BLaER1 treated with 17β-estradiol and CSF1 and Interleukin-3, amounts not matched to agents 10 nM and 100 nM (cell line): ENCODE results near the gene CFAP410.

ENCODE experiments used
- H3K27ac ChIP-seq, 11 experiments: shearing (Covaris generic); formaldehyde crosslinking; 2 replicates each; pipeline ENCODE4 v1.8.1; 2022
- H3K27me3 ChIP-seq, 11 experiments: shearing (Covaris generic); formaldehyde crosslinking; 2 replicates each; pipeline ENCODE4 v1.8.1; 2022
- H3K36me3 ChIP-seq, 11 experiments: shearing (Covaris generic); formaldehyde crosslinking; 2 replicates each; pipeline ENCODE4 v1.8.1; 2022
- H3K4me1 ChIP-seq, 10 experiments: shearing (Covaris generic); formaldehyde crosslinking; 2 replicates each; pipeline ENCODE4 v1.8.1; 2022
- H3K4me2 ChIP-seq, 11 experiments: shearing (Covaris generic); formaldehyde crosslinking; 2 replicates each; pipeline ENCODE4 v1.8.1; 2022
- H3K4me3 ChIP-seq, 10 experiments: shearing (Covaris generic); formaldehyde crosslinking; 2 replicates each; pipeline ENCODE4 v1.8.1; 2022
- H3K9ac ChIP-seq, 11 experiments: shearing (Covaris generic); formaldehyde crosslinking; 2 replicates each; pipeline ENCODE4 v1.8.1; 2022
- H3K9me3 ChIP-seq, 11 experiments: shearing (Covaris generic); formaldehyde crosslinking; replicated peaks in 1 of 11; 2 replicates each; pipeline ENCODE4 v1.8.1; 2022
- H4K20me1 ChIP-seq, 11 experiments: shearing (Covaris generic); formaldehyde crosslinking; 2 replicates each; pipeline ENCODE4 v1.8.1; 2022
- Cebpa-rat ChIP-seq, 11 experiments: shearing (Covaris generic); IDR thresholded peaks; 2 replicates each; pipeline ENCODE4 v1.8.1; 2022

Gene CFAP410

GRCh38 chr21:44338971-44339910 is at the start of gene CFAP410:
Gene CFAP410, minus strand, starts transcription at chr21:44339390. Its CDS starts 196 bp downstream, at chr21:44339194.
- H3K4me2 ChIP-seq, result peak within 1 kb of the TSS; percentile 90 to 99 (median 95)
- no peak for TF ChIP-seq Cebpa-rat (IDR thresholded peaks at IDR 0.05)
- peak within 1 kb of the TSS; percentile 66 to 93 (median 76) for H3K4me3 ChIP-seq
- peaks cover 28 to 76% (median 68%) of the 10 kb centered on the region in 10 experiments for H3K4me1 ChIP-seq
- H4K20me1 ChIP-seq, result peaks cover 0 to 18% (median 0%) of the 10 kb centered on the region in 11 experiments; a peak in 9 of 22 replicates
- peaks cover 0 to 22% (median 8%) of the 10 kb centered on the region in 11 experiments; a peak in 11 of 22 replicates for H3K36me3 ChIP-seq
- H3K27me3 ChIP-seq, result peaks cover 0 to 1% (median 0%) of the 10 kb centered on the region in 11 experiments; a peak in 1 of 22 replicates
- H3K9me3 ChIP-seq, result no peaks in the 10 kb centered on the region
- peak within 1 kb of the TSS; percentile 86 to 96 (median 90) for H3K9ac ChIP-seq
- peak within 1 kb of the TSS; percentile 86 to 98 (median 93) for H3K27ac ChIP-seq

- Histone ChIP-seq H3K9ac (no peak overlapping the region), H3K4me1 (peaks cover 0 to 1% (median 0%) of the 10 kb centered on the region in 10 experiments; a peak in 1 of 20 replicates), H3K4me3 (peak overlapping the region in 3 of 10 experiments; percentile 3 to 33 (median 30); a peak in 1 of 20 replicates), H3K36me3 (peaks cover 88 to 100% (median 98%) of the 10 kb centered on the region in 11 experiments), H4K20me1 (peaks cover 0 to 26% (median 12%) of the 10 kb centered on the region in 11 experiments; a peak in 15 of 22 replicates), H3K9me3 (peaks cover 50 to 70% (median 65%) of the 10 kb centered on the region in 11 experiments), H3K27me3 (no peaks in the 10 kb centered on the region), H3K27ac (no peak overlapping the region), H3K4me2 (no peak overlapping the region)
- no peak for TF ChIP-seq Cebpa-rat (IDR thresholded peaks at IDR 0.05)
Measured at GRCh38 chr21:44384968-44385367, 45.8 kb upstream of the CFAP410 start.

GRCh38 chr21:44383216-44383615 is 44.0 kb upstream of the CFAP410 start:
- no peak for TF ChIP-seq Cebpa-rat (IDR thresholded peaks at IDR 0.05)
- H3K4me1 ChIP-seq, result peaks cover 0 to 4% (median 0%) of the 10 kb centered on the region in 10 experiments; a peak in 4 of 20 replicates

GRCh38 chr21:44382536-44382935 is 43.3 kb upstream of the CFAP410 start:
- peaks cover 94 to 100% (median 98%) of the 10 kb centered on the region in 11 experiments for H3K36me3 ChIP-seq

More at GRCh38 chr21:44383216-44383615, 44.0 kb upstream of the CFAP410 start:
- H3K4me2 ChIP-seq, result no peak overlapping the region
- H3K9ac ChIP-seq, result no peak overlapping the region
- peaks cover 0 to 40% (median 26%) of the 10 kb centered on the region in 11 experiments; a peak in 16 of 22 replicates for H4K20me1 ChIP-seq
- no peak overlapping the region for H3K27ac ChIP-seq
- peak overlapping the region in 1 of 10 experiments; percentile 1; a peak in 1 of 20 replicates for H3K4me3 ChIP-seq
- peaks cover 50 to 87% (median 72%) of the 10 kb centered on the region in 11 experiments for H3K9me3 ChIP-seq
- H3K36me3 ChIP-seq, result peaks cover 92 to 100% (median 98%) of the 10 kb centered on the region in 11 experiments
- H3K27me3 ChIP-seq, result no peaks in the 10 kb centered on the region

GRCh38 chr21:44381874-44382273 is 42.7 kb upstream of the CFAP410 start:
- peaks cover 47 to 89% (median 70%) of the 10 kb centered on the region in 11 experiments for H3K9me3 ChIP-seq
- TF ChIP-seq Cebpa-rat (IDR thresholded peaks at IDR 0.05), result no peak

More at GRCh38 chr21:44382536-44382935, 43.3 kb upstream of the CFAP410 start:
- Histone ChIP-seq H3K9ac (no peak overlapping the region), H3K4me3 (0 out of 20 replicates have a peak overlapping the region, but pooled peaks of 1 of the 10 experiments have one; percentile 1), H3K27me3 (no peaks in the 10 kb centered on the region), H3K4me2 (no peak overlapping the region), H3K4me1 (peaks cover 0 to 11% (median 6%) of the 10 kb centered on the region in 10 experiments; a peak in 17 of 20 replicates), H3K27ac (no peak overlapping the region), H4K20me1 (peaks cover 0 to 47% (median 33%) of the 10 kb centered on the region in 11 experiments; a peak in 15 of 22 replicates), H3K9me3 (peaks cover 50 to 91% (median 72%) of the 10 kb centered on the region in 11 experiments)
- no peak for TF ChIP-seq Cebpa-rat (IDR thresholded peaks at IDR 0.05)

GRCh38 chr21:44380876-44381275 is 41.7 kb upstream of the CFAP410 start:
- TF ChIP-seq Cebpa-rat (IDR thresholded peaks at IDR 0.05), result no peak
- Histone ChIP-seq H3K36me3 (peaks cover 88 to 100% (median 99%) of the 10 kb centered on the region in 11 experiments), H3K27me3 (no peaks in the 10 kb centered on the region), H3K4me2 (no peak overlapping the region), H3K4me1 (peaks cover 16 to 27% (median 23%) of the 10 kb centered on the region in 10 experiments), H3K27ac (no peak overlapping the region), H3K9ac (no peak overlapping the region), H3K9me3 (peaks cover 37 to 79% (median 62%) of the 10 kb centered on the region in 11 experiments), H4K20me1 (peaks cover 0 to 58% (median 39%) of the 10 kb centered on the region in 11 experiments; a peak in 15 of 22 replicates), H3K4me3 (peak overlapping the region in 1 of 10 experiments; percentile 32; a peak in 1 of 20 replicates)

More at GRCh38 chr21:44381874-44382273, 42.7 kb upstream of the CFAP410 start:
- no peaks in the 10 kb centered on the region for H3K27me3 ChIP-seq
- H3K9ac ChIP-seq, result no peak overlapping the region
- peaks cover 6 to 18% (median 13%) of the 10 kb centered on the region in 10 experiments for H3K4me1 ChIP-seq
- peaks cover 92 to 100% (median 99%) of the 10 kb centered on the region in 11 experiments for H3K36me3 ChIP-seq
- H3K4me3 ChIP-seq, result no peak overlapping the region
- no peak overlapping the region for H3K4me2 ChIP-seq
- peaks cover 0 to 54% (median 39%) of the 10 kb centered on the region in 11 experiments; a peak in 15 of 22 replicates for H4K20me1 ChIP-seq
- no peak overlapping the region for H3K27ac ChIP-seq

- peaks cover 23 to 34% (median 29%) of the 10 kb centered on the region in 10 experiments for H3K4me1 ChIP-seq
- H3K27me3 ChIP-seq, result no peaks in the 10 kb centered on the region
- TF ChIP-seq Cebpa-rat (IDR thresholded peaks at IDR 0.05), result no peak
- no peak overlapping the region for H3K9ac ChIP-seq
- no peak overlapping the region for H3K4me2 ChIP-seq
- peak overlapping the region in 1 of 11 experiments; percentile 28; a peak in 1 of 22 replicates for H3K27ac ChIP-seq
- peak overlapping the region in 1 of 10 experiments; percentile 32; a peak in 1 of 20 replicates for H3K4me3 ChIP-seq
- H3K9me3 ChIP-seq, result peaks cover 31 to 76% (median 55%) of the 10 kb centered on the region in 11 experiments
- H3K36me3 ChIP-seq, result peaks cover 87 to 100% (median 98%) of the 10 kb centered on the region in 11 experiments
- peaks cover 0 to 58% (median 39%) of the 10 kb centered on the region in 11 experiments; a peak in 15 of 22 replicates for H4K20me1 ChIP-seq
Measured at GRCh38 chr21:44379991-44380865, 41.0 kb upstream of the CFAP410 start.

- Histone ChIP-seq H3K4me1 (peaks cover 30 to 41% (median 37%) of the 10 kb centered on the region in 10 experiments), H3K4me2 (no peak overlapping the region), H4K20me1 (peaks cover 0 to 58% (median 39%) of the 10 kb centered on the region in 11 experiments; a peak in 15 of 22 replicates), H3K27me3 (no peaks in the 10 kb centered on the region), H3K9ac (no peak overlapping the region), H3K27ac (peak overlapping the region in 1 of 11 experiments; percentile 28; a peak in 1 of 22 replicates), H3K9me3 (peaks cover 29 to 75% (median 52%) of the 10 kb centered on the region in 11 experiments), H3K4me3 (no peak overlapping the region), H3K36me3 (peaks cover 86 to 99% (median 97%) of the 10 kb centered on the region in 11 experiments)
- TF ChIP-seq Cebpa-rat (IDR thresholded peaks at IDR 0.05), result no peak
Measured at GRCh38 chr21:44379515-44379848, 40.3 kb upstream of the CFAP410 start.
